Epithelial cell of proximal tubule (primary cell): ENCODE measurements around the gene FHOD1. TPM values are rescaled to one million over a fixed set of nuclear protein-coding genes. Genes with fewer than 3 reads are reported as not detected.
A peak's percentile ranks its signal among the peaks of the same experiment; 100 is the strongest.

Experiments used
- DNase-seq: peaks from one replicate; pipeline ENCODE4 v3.0.0-alpha.2; 2011; ENCODE audit warnings: low read depth
- H3K4me3 ChIP-seq: 2 replicates; pipeline ENCODE4 v1.5.1; 2011; ENCODE audit warnings: low read depth, mild to moderate bottlenecking, low read length
- total RNA-seq: library from RNA; depleted of rRNA; stranded (reverse); fragments of >200 nt; gene quantifications from 2 replicates; pipeline ENCODE4 v1.2.3, GENCODE V29; 2015
- TF ChIP-seq, protein P1 (sequence below): conservative IDR thresholded peaks from 2 replicates; pipeline ENCODE4 v1.5.1; 2012; ENCODE audit warnings: low read depth, mild to moderate bottlenecking, low read length

FHOD1 gene
- total RNA-seq, 1 donor from 2014 or later, result 20.1 TPM

DNA sequence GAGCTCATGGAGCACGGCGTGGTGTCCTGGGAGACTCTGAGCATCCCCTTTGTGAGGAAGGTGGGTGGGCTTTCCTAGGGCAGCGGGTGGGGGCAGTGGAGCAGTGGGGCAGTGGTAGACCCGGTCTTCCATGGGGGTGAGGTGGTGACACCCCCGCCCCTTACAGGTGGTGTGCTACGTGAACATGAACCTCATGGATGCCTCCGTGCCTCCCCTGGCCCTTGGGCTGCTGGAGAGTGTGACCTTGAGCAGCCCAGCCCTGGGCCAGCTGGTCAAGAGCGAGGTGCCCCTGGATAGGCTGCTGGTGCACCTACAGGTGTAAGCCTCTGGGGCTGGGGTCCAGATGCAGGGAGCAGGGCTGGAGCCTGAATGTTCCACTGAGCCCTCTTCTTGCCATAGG, 46.8 kb downstream of the FHOD1 start:
- TF ChIP-seq, protein P1, sequence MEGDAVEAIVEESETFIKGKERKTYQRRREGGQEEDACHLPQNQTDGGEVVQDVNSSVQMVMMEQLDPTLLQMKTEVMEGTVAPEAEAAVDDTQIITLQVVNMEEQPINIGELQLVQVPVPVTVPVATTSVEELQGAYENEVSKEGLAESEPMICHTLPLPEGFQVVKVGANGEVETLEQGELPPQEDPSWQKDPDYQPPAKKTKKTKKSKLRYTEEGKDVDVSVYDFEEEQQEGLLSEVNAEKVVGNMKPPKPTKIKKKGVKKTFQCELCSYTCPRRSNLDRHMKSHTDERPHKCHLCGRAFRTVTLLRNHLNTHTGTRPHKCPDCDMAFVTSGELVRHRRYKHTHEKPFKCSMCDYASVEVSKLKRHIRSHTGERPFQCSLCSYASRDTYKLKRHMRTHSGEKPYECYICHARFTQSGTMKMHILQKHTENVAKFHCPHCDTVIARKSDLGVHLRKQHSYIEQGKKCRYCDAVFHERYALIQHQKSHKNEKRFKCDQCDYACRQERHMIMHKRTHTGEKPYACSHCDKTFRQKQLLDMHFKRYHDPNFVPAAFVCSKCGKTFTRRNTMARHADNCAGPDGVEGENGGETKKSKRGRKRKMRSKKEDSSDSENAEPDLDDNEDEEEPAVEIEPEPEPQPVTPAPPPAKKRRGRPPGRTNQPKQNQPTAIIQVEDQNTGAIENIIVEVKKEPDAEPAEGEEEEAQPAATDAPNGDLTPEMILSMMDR, result no peak
- H3K4me3 ChIP-seq, result no peak overlapping the region
- no peak for DNase-seq

DNA sequence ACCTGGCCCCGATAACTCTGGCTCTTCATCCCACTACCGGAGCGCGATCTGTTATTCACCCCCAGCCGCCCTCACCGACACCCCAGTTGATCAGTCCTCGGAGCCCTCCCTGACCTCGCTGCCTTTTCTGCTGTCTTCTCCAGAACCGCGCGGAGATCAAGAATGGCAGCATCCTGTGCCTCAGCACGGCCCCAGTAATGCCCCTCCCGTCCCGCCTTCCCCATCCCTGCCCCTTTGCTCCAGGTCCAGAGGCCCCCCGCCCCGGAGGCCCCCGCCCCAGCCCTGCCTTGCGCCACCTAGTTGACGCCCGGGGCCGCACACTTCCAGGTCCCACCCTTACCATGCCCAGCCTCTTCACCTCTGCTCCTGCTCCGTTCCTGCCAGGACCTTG, 47.5 kb downstream of the FHOD1 start:
- peak overlapping the region; percentile 43 for H3K4me3 ChIP-seq
- no peak for DNase-seq
- TF ChIP-seq, protein P1, result no peak

DNA sequence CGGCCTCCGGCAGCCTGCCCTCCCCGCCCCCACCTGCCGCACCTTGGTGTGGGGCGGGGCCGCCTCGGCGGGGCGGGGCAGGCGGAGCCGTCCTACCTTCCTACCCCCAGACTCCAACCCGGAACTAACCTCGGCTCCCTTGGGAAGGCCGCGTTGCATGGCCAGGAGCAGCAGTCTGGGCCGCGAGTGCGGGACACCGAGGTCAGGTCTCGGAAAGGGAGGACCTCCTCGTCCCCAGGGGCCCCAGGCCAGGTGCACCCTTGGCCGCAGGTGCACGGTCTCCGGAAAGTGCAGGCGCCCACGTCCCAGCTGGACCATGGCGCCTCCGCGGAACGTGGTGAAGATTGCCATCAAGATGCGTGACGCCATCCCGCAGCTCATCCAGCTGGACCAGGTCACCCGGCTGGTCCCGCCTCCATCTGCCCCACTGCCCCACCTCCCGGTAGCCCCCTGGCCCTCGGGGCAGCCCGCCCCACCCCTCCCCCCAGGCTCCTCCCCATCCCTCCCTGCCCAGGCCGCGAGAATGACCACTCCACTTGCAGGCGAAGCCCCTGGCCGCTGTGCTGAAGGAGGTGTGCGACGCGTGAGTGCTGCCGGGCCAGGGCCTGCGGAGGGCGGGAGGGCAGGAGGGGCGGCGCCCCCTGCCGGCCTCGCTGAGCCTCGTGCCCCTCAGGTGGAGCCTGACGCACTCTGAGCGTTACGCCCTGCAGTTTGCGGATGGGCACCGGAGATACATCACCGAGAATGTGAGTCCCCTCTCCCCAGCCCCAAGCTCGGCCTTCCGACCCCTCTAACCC, 48.1 kb downstream of the FHOD1 start, which contains the start of gene ELMO3:
ELMO3 (plus strand) TSS at position 121 of the 797 bp plus-strand sequence; CDS start at position 317, 196 bp downstream.
- peak within 1 kb of the TSS; percentile 43 for H3K4me3 ChIP-seq
- DNase-seq, result no peak
- TF ChIP-seq, protein P1, result peak; percentile 60

DNA sequence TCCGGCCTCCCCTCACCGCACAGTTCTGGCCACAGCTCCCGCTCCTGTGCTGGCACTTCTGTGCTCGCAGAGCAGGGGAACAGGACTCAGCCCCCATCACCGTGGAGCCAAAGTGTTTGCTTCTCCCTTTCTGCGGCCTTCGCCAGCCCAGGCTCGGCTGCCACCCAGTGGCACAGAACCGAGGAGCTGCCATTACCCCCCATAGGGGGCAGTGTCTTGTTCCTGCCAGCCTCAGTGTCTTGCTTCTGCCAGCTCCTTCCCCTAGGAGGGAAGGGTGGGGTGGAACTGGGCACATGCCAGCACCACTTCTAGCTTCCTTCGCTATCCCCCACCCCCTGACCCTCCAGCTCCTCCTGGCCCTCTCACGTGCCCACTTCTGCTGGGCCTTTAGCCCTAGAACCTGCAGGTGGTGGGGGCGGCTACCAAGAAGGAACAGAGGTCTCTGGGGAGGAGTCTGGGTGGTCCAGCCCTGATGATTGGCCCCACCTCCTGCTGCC, 49.0 kb downstream of the FHOD1 start:
- no peak for DNase-seq
- TF ChIP-seq, protein P1, result peak; percentile 94
- H3K4me3 ChIP-seq, result no peak overlapping the region

DNA sequence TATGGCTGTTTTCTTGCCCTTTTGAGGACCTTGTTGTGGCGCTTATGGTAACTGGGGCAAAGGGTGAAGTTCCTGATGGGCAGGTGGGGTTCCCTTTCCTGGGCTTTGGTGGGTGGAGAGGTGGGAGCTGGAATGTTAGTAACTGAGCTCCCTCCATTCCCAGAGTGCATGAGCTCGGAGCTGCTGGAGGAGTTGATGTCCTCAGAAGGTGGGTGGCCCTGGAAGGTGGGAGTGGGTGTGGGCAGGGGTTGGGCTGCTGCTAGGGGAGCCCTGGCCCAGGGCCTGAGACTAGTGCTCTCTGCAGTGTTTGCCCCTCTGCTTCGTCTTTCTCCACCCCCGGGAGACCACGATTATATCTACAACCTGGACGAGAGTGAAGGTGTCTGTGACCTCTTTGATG, 49.6 kb downstream of the FHOD1 start:
- H3K4me3 ChIP-seq, result no peak overlapping the region
- TF ChIP-seq, protein P1, result no peak
- no peak for DNase-seq

DNA sequence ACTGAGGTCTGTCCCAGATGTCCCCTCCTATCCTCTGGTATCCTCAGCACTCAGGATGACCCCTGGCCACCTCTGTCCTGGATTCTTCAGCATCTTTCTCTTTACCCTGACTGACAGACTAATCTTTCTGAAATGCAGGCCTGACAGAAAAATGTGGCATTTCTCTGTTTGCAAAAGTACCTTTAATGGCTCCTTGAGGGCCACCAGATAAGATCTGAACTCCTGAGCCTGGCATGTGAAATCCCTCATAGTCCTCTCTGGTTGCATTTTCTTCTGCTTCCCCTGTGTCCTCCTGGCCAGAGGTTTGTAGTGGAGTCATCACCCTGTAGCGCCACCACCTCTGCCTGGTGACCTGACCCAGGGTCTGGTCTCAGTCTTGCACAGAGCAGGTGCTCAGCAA, 50.4 kb downstream of the FHOD1 start:
- no peak overlapping the region for H3K4me3 ChIP-seq
- DNase-seq, result no peak
- TF ChIP-seq, protein P1, result no peak
